ENCODE results near the gene MKRN2. TPM values are rescaled to one million over a fixed set of nuclear protein-coding genes. Genes with fewer than 3 reads are reported as not detected.

The MKRN2 gene
- total RNA-seq, 1 experiment from 2014 or later, result 27.9 TPM

DNA sequence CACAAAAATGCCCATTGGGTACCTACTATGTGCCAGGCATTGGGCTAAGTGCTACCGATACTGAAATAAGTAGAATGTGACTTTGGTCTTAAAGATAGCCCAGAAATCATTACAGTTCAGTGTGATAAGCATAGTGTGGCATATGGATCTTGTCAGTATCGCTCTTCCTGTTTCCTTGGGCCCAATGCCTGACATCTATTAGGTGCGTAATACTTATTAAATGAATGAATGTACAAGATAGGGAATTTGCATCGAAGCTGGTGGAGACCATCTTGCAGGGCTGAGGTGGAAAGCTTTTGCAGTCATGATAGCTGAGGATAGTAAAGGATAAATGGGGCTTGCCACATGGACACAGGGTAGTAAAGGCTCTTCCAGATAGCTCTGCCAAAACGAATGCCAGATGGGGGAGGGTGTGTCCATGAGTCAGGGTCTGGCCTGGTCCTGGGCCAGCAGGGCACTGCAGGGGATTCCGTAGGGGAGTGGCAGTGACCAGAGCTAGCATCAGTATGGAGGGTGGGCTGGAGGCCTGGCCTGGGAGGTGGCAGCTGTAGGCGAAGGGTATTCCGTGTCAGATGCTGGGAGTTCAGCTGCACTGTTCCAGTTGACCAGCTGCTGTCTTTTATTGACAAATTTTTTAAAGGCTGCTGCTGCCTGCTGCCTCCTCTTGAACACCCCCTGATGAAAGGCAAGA is 49.2 kb upstream of the MKRN2 start (continued):
- TF ChIP-seq SRF (IDR thresholded peaks at IDR 0.05; ENCODE audit: low read depth) (no peak), EZH2phosphoT487 (IDR thresholded peaks at IDR 0.05; ENCODE audit: borderline replicate concordance) (no peak), SP1 (IDR thresholded peaks at IDR 0.05; ENCODE audit: low read depth) (no peak), JUND (IDR thresholded peaks at IDR 0.05) (no peak)

DNA sequence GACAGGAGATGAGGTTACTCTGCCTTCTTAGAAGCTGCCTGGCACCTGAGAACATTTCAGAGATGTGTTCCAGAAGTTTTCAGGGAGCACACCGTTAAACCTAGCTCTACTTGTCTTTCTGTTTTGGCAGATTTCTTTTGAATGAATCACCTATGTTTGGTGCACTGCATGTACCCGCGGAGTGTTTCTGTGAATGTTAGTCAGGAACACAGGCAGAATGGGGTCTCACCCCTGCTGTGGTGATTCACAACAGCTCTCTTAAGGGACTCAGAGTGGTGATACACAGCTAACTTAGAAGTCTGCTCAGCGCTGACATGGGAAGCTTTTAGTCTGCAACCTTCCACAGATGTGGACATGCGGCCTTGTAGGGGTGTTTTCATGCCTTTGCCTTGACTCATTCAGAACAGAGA is 48.6 kb upstream of the MKRN2 start:
- DNase-seq (ENCODE audit: low read depth, low spot score), result no peak
- Histone ChIP-seq H3K4me1 (ENCODE audit: control insufficient read depth in 1 of 2, insufficient read depth in 2 of 2, low read length in 2 of 2) (peaks cover 0 to 8% of the 10 kb centered on the region in 2 experiments; a peak in 2 of 4 replicates), H2AFZ (ENCODE audit: low read depth, low read length, poor library complexity, severe bottlenecking) (no peak overlapping the region), H3K9me3 (ENCODE audit: control insufficient read depth in 1 of 2, insufficient read depth in 1 of 2, low read depth in 1 of 2, low read length in 2 of 2) (no peaks in the 10 kb centered on the region), H3K36me3 (ENCODE audit: control insufficient read depth in 1 of 2, insufficient read depth in 2 of 2, low read length in 2 of 2) (peaks cover 32 to 41% of the 10 kb centered on the region in 2 experiments; a peak in 3 of 4 replicates), H4K20me1 (ENCODE audit: insufficient read depth) (peaks cover 5% of the 10 kb centered on the region; the same call in 1 of the 2 replicates), H3K27ac (ENCODE audit: low read depth, low read length) (no peak overlapping the region), H3K79me2 (ENCODE audit: insufficient read depth, low read length) (peaks cover 4% of the 10 kb centered on the region; the same call in 1 of the 2 replicates), H3K9me2 (ENCODE audit: insufficient read depth) (no peaks in the 10 kb centered on the region), H3K4me3 (replicated peaks in 1 of 2; ENCODE audit: low read depth in 1 of 2, low read length in 2 of 2) (no peak overlapping the region), H3K9ac (ENCODE audit: low read length) (no peak overlapping the region), H3K27me3 (ENCODE audit: insufficient read depth, low read length) (no peaks in the 10 kb centered on the region), H3K4me2 (ENCODE audit: low read length) (no peak overlapping the region)
- CTCF ChIA-PET, result no interaction called here
- RAD21 ChIA-PET (ENCODE audit: low non-redundant PET in 1 of 2, low total read pairs in 2 of 2, uncharacterized antibody in 2 of 2, unreplicated experiment in 2 of 2), result no interaction called here
- intact Hi-C loops (cut with micrococcal nuclease), result no loop called here
- BruUV-seq (replicated peaks), result no TSS peak
- peak; percentile 22; the same call in 1 of the 2 replicates for ATAC-seq
- POLR2A ChIA-PET, result no interaction called here
- TF ChIP-seq TCF7L2 (IDR thresholded peaks at IDR 0.05; ENCODE audit: borderline replicate concordance, extremely low read depth, insufficient read depth, insufficient read length), result no peak
- TF ChIP-seq POLR2A (IDR thresholded peaks at IDR 0.05; ENCODE audit: borderline replicate concordance, extremely low read depth, insufficient read depth, insufficient read length), result no peak
- TF ChIP-seq, protein P1, sequence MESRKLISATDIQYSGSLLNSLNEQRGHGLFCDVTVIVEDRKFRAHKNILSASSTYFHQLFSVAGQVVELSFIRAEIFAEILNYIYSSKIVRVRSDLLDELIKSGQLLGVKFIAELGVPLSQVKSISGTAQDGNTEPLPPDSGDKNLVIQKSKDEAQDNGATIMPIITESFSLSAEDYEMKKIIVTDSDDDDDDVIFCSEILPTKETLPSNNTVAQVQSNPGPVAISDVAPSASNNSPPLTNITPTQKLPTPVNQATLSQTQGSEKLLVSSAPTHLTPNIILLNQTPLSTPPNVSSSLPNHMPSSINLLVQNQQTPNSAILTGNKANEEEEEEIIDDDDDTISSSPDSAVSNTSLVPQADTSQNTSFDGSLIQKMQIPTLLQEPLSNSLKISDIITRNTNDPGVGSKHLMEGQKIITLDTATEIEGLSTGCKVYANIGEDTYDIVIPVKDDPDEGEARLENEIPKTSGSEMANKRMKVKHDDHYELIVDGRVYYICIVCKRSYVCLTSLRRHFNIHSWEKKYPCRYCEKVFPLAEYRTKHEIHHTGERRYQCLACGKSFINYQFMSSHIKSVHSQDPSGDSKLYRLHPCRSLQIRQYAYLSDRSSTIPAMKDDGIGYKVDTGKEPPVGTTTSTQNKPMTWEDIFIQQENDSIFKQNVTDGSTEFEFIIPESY (IDR thresholded peaks at IDR 0.05; ENCODE audit: extremely low read depth, insufficient replicate concordance, low read length), result no peak
- TF ChIP-seq POLR2AphosphoS5 (IDR thresholded peaks at IDR 0.05; ENCODE audit: low read depth, low read length), result no peak
- TF ChIP-seq SRF (IDR thresholded peaks at IDR 0.05; ENCODE audit: low read depth), result no peak
- TF ChIP-seq FOSL1 (IDR thresholded peaks at IDR 0.05; ENCODE audit: low read depth), result no peak
- TF ChIP-seq RAD21 (IDR thresholded peaks at IDR 0.05; ENCODE audit: low read depth), result no peak
- TF ChIP-seq JUND (IDR thresholded peaks at IDR 0.05), result no peak
- TF ChIP-seq EGR1 (IDR thresholded peaks at IDR 0.05; ENCODE audit: low read depth), result no peak
- TF ChIP-seq CEBPB (IDR thresholded peaks at IDR 0.05; ENCODE audit: low read depth), result no peak
- no peak for TF ChIP-seq ELF1 (IDR thresholded peaks at IDR 0.05; ENCODE audit: borderline replicate concordance, low read depth)
- TF ChIP-seq SP1 (IDR thresholded peaks at IDR 0.05; ENCODE audit: low read depth), result no peak
- TF ChIP-seq, protein P2, sequence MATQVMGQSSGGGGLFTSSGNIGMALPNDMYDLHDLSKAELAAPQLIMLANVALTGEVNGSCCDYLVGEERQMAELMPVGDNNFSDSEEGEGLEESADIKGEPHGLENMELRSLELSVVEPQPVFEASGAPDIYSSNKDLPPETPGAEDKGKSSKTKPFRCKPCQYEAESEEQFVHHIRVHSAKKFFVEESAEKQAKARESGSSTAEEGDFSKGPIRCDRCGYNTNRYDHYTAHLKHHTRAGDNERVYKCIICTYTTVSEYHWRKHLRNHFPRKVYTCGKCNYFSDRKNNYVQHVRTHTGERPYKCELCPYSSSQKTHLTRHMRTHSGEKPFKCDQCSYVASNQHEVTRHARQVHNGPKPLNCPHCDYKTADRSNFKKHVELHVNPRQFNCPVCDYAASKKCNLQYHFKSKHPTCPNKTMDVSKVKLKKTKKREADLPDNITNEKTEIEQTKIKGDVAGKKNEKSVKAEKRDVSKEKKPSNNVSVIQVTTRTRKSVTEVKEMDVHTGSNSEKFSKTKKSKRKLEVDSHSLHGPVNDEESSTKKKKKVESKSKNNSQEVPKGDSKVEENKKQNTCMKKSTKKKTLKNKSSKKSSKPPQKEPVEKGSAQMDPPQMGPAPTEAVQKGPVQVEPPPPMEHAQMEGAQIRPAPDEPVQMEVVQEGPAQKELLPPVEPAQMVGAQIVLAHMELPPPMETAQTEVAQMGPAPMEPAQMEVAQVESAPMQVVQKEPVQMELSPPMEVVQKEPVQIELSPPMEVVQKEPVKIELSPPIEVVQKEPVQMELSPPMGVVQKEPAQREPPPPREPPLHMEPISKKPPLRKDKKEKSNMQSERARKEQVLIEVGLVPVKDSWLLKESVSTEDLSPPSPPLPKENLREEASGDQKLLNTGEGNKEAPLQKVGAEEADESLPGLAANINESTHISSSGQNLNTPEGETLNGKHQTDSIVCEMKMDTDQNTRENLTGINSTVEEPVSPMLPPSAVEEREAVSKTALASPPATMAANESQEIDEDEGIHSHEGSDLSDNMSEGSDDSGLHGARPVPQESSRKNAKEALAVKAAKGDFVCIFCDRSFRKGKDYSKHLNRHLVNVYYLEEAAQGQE (IDR thresholded peaks at IDR 0.05; ENCODE audit: low read depth), result no peak
- TF ChIP-seq CBX3 (IDR thresholded peaks at IDR 0.05; ENCODE audit: low read depth), result no peak
- TF ChIP-seq, protein P3, sequence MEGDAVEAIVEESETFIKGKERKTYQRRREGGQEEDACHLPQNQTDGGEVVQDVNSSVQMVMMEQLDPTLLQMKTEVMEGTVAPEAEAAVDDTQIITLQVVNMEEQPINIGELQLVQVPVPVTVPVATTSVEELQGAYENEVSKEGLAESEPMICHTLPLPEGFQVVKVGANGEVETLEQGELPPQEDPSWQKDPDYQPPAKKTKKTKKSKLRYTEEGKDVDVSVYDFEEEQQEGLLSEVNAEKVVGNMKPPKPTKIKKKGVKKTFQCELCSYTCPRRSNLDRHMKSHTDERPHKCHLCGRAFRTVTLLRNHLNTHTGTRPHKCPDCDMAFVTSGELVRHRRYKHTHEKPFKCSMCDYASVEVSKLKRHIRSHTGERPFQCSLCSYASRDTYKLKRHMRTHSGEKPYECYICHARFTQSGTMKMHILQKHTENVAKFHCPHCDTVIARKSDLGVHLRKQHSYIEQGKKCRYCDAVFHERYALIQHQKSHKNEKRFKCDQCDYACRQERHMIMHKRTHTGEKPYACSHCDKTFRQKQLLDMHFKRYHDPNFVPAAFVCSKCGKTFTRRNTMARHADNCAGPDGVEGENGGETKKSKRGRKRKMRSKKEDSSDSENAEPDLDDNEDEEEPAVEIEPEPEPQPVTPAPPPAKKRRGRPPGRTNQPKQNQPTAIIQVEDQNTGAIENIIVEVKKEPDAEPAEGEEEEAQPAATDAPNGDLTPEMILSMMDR (IDR thresholded peaks at IDR 0.05 in 2 of 3, conservative IDR thresholded peaks at IDR 0.05 in 1 of 3; ENCODE audit: borderline replicate concordance in 1 of 3, insufficient read depth in 1 of 3, low read depth in 2 of 3, low read length in 2 of 3), result no peak
- TF ChIP-seq, protein P4, sequence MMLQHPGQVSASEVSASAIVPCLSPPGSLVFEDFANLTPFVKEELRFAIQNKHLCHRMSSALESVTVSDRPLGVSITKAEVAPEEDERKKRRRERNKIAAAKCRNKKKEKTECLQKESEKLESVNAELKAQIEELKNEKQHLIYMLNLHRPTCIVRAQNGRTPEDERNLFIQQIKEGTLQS (IDR thresholded peaks at IDR 0.05), result no peak
- TF ChIP-seq EZH2phosphoT487 (IDR thresholded peaks at IDR 0.05; ENCODE audit: borderline replicate concordance), result no peak

All from HCT116 (cell line).